HG03354 (cell line): ENCODE measurements around the gene TM7SF2.

Experiments used
- ATAC-seq: cut with Tn5 transposase; IDR thresholded peaks from one replicate; pipeline ENCODE4 v1.9.1; 2021; ENCODE audit warnings: mild to moderate bottlenecking; ENCODE audit not compliant: unreplicated experiment, poor library complexity, severe bottlenecking

Gene TM7SF2

GRCh38 chr11:65111744-65112545 lies at the start of gene TM7SF2:
TM7SF2 (plus strand) TSS chr11:65111872; CDS start chr11:65112016, 144 bp downstream.
- peak; percentile 72 for ATAC-seq

GRCh38 chr11:65063532-65063931 lies 48.1 kb upstream of the TM7SF2 start:
- no peak for ATAC-seq

- no peak for ATAC-seq
Observed at GRCh38 chr11:65064847-65065240, 46.8 kb upstream of the TM7SF2 start.

GRCh38 chr11:65065851-65066250 lies 45.8 kb upstream of the TM7SF2 start:
- ATAC-seq, result no peak

GRCh38 chr11:65066315-65066714 lies 45.4 kb upstream of the TM7SF2 start:
- ATAC-seq, result no peak

GRCh38 chr11:65066805-65067291 lies 44.8 kb upstream of the TM7SF2 start:
- no peak for ATAC-seq

- ATAC-seq, result no peak
Observed at GRCh38 chr11:65067446-65067845, 44.2 kb upstream of the TM7SF2 start.

GRCh38 chr11:65069217-65069616 lies 42.5 kb upstream of the TM7SF2 start:
- ATAC-seq, result no peak

GRCh38 chr11:65071907-65072630 lies 39.6 kb upstream of the TM7SF2 start:
- no peak for ATAC-seq

- ATAC-seq, result no peak
Observed at GRCh38 chr11:65072631-65072966, 39.1 kb upstream of the TM7SF2 start.

GRCh38 chr11:65077451-65077850 lies 34.2 kb upstream of the TM7SF2 start:
- no peak for ATAC-seq

GRCh38 chr11:65078151-65078550 lies 33.5 kb upstream of the TM7SF2 start:
- ATAC-seq, result no peak

- no peak for ATAC-seq
Observed at GRCh38 chr11:65078786-65079342, 32.8 kb upstream of the TM7SF2 start.

- ATAC-seq, result peak; percentile 10
Observed at GRCh38 chr11:65083134-65083833, 28.4 kb upstream of the TM7SF2 start.

- peak; percentile 78 for ATAC-seq
Observed at GRCh38 chr11:65083834-65084597, 27.7 kb upstream of the TM7SF2 start, which contains the start of the genes CDCA5 and ZFPL1. CDCA5 (minus strand) TSS chr11:65084040; CDS start chr11:65083978, 62 bp downstream. ZFPL1 (plus strand) TSS chr11:65084222; CDS start chr11:65084699, 477 bp downstream.

GRCh38 chr11:65084598-65085375 lies 26.9 kb upstream of the TM7SF2 start:
- no peak for ATAC-seq

- no peak for ATAC-seq
Observed at GRCh38 chr11:65085446-65085845, 26.2 kb upstream of the TM7SF2 start.

- no peak for ATAC-seq
Observed at GRCh38 chr11:65086809-65087208, 24.9 kb upstream of the TM7SF2 start.
